GM19455 (cell line): ENCODE results near the gene ACO1.

Experiments used
- ATAC-seq: cut with Tn5 transposase; IDR thresholded peaks from one replicate; pipeline ENCODE4 v1.9.1; 2021; ENCODE audit not compliant: unreplicated experiment

Gene ACO1

GRCh38 chr9:32486839-32487562 lies 102.6 kb downstream of the ACO1 start:
- no peak for ATAC-seq

GRCh38 chr9:32487981-32488380 lies 103.5 kb downstream of the ACO1 start:
- no peak for ATAC-seq

- ATAC-seq, result no peak
These were observed 106.2 kb downstream of the ACO1 start for GRCh38 chr9:32490601-32491000.

DNA sequence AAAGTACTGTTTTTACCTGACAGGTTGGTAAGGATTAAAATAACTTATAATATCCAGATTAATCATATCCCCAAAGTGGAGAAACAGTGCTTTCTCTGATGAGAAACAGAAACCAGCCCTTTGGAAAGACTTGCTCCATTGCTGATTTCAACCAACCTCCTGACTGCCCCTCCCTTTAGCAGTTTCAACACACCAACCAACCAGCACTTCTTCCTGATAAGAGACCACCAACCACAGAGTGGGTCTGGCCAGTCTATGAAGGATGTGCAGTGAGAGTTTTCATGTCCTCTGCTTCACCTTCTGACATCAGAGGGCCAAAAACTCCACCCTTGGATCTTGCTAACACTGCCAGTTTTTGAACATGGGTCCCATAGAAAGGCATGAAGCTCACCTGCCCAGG lies 113.5 kb downstream of the ACO1 start:
- ATAC-seq, result no peak

GRCh38 chr9:32500768-32501167 lies 116.3 kb downstream of the ACO1 start:
- ATAC-seq, result no peak

GRCh38 chr9:32501868-32502267 lies 117.4 kb downstream of the ACO1 start:
- no peak for ATAC-seq

DNA sequence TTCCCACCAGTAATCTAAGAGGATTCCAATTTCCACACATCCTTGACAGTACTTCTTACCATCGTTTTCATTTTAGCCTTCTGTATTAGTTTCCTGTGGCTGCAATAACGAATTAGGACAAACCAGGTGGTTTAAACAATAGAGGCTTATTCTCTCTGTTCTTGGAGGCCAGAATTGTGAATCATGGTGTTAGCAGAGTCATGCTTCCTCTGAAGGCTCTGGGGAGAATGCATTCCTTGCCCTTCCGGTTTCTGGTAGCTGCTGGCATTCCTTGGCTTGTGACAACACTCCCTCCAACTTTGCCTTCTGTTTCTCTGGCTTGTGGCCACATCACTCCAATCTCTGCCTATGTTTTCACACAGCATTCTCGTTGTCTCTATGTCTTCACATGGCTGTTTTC lies 118.0 kb downstream of the ACO1 start:
- ATAC-seq, result no peak

GRCh38 chr9:32503008-32503407 lies 118.6 kb downstream of the ACO1 start:
- no peak for ATAC-seq
